HEK293T (cell line): ENCODE measurements around the gene TNIP2.

Experiments
- ARNT ChIP-seq: fragments of 450-650 bp; IDR thresholded peaks from 2 replicates; pipeline ENCODE4 v1.6.1; 2017; ENCODE audit warnings: mild to moderate bottlenecking
- BHLHE40 ChIP-seq: fragments of 450-650 bp; IDR thresholded peaks from 2 replicates; pipeline ENCODE4 v1.6.1; 2016; ENCODE audit warnings: mild to moderate bottlenecking, moderate library complexity, borderline replicate concordance
- ELF4 ChIP-seq: fragments of 450-650 bp; IDR thresholded peaks from 2 replicates; pipeline ENCODE4 v1.6.1; 2017; ENCODE audit warnings: antibody characterized with exemption
- FOXM1 ChIP-seq: fragments of 450-650 bp; IDR thresholded peaks from 2 replicates; pipeline ENCODE4 v1.6.1; 2017; ENCODE audit warnings: mild to moderate bottlenecking, borderline replicate concordance
- SP1 ChIP-seq: fragments of 450-650 bp; IDR thresholded peaks from 2 replicates; pipeline ENCODE4 v1.6.1; 2017
- SUZ12 ChIP-seq: fragments of 450-650 bp; IDR thresholded peaks from 2 replicates; pipeline ENCODE4 v1.6.1; 2016; ENCODE audit warnings: mild to moderate bottlenecking
- TARDBP ChIP-seq: fragments of 450-650 bp; IDR thresholded peaks from 2 replicates; pipeline ENCODE4 v1.6.1; 2016

- no peak for TF ChIP-seq BHLHE40
- no peak for TF ChIP-seq FOXM1
- no peak for TF ChIP-seq SP1
- no peak for TF ChIP-seq ELF4
- no peak for TF ChIP-seq ARNT
- no peak for TF ChIP-seq SUZ12
- no peak for TF ChIP-seq TARDBP
Observed at GRCh38 chr4:2732526-2732925, 23.6 kb downstream of the TNIP2 start.
